H1 (cell line): ENCODE results near the gene BIRC7. TPM values are rescaled to one million over a fixed set of nuclear protein-coding genes. Genes with fewer than 3 reads are reported as not detected.
"Not testable (repeated sequence)": the region's sequence is repeated elsewhere in the genome, so short reads cannot be mapped to it uniquely, and the experiment has no call there.

ENCODE experiments used
- CTCF ChIA-PET: fragments of 300-600 bp; sonication (Branson Sonifier 250); formaldehyde crosslinking; loops from one replicate; lab custom pipeline; 2021; ENCODE audit not compliant: partially characterized antibody; lab: Charles Lee
- POLR2A ChIA-PET: fragments of 300-600 bp; sonication (Branson Sonifier 250); formaldehyde crosslinking; loops from one replicate; lab custom pipeline; 2021; ENCODE audit warnings: inconsistent platforms; ENCODE audit not compliant: partially characterized antibody; lab: Charles Lee
- DNase-seq, 2 experiments: peaks; one replicate each; pipeline versions ENCODE4 v3.0.0 to v3.0.0-alpha.2; 2010 to 2022; ENCODE audit warnings: low spot score in 2 of 2, low read depth in 1 of 2, mixed read lengths in 1 of 2
- FAIRE-seq: peaks from 2 replicates; lab custom pipeline; 2011; peaks lifted over from hg19 to GRCh38; lab: Jason Lieb, UNC
- H2AFZ ChIP-seq: 2 replicates; pipeline ENCODE4 v1.8.1; 2012; ENCODE audit warnings: low read length, inconsistent platforms
- H2AK5ac ChIP-seq: 2 replicates; pipeline ENCODE4 v1.6.1; 2013; ENCODE audit warnings: low read depth, low read length
- H2BK120ac ChIP-seq: replicated peaks from 2 replicates; pipeline ENCODE3; 2013; ENCODE audit warnings: low read depth, low read length, inconsistent platforms
- H2BK12ac ChIP-seq: 2 replicates; pipeline ENCODE4 v1.6.1; 2013; ENCODE audit warnings: low read depth, low read length
- H2BK15ac ChIP-seq: 2 replicates; pipeline ENCODE4 v1.6.1; 2013; ENCODE audit warnings: low read length
- H2BK20ac ChIP-seq: 2 replicates; pipeline ENCODE4 v1.6.1; 2013; ENCODE audit warnings: low read length
- H2BK5ac ChIP-seq: 2 replicates; pipeline ENCODE4 v1.6.1; 2013; ENCODE audit warnings: low read depth, low read length
- H3K14ac ChIP-seq: 2 replicates; pipeline ENCODE4 v1.6.1; 2013; ENCODE audit warnings: inconsistent platforms; ENCODE audit not compliant: insufficient read length
- H3K18ac ChIP-seq: 2 replicates; pipeline ENCODE4 v1.6.1; 2013; ENCODE audit warnings: low read length; ENCODE audit errors: extremely low read depth
- H3K23ac ChIP-seq: 2 replicates; pipeline ENCODE4 v1.6.1; 2013; ENCODE audit warnings: inconsistent platforms; ENCODE audit not compliant: insufficient read length
- H3K23me2 ChIP-seq: 2 replicates; pipeline ENCODE4 v1.6.1; 2013; ENCODE audit warnings: low read depth, low read length
- H3K27ac ChIP-seq: 2 replicates; pipeline ENCODE4 v1.6.1; 2011; ENCODE audit warnings: low read depth, low read length, inconsistent platforms
- H3K27me3 ChIP-seq, 4 experiments: replicated peaks in 1 of 4; 1 replicate in 1 of 4; 2 replicates in 3 of 4; pipeline versions ENCODE4 v1.6.1 to v1.8.1; 2011 to 2013; ENCODE audit warnings: low read length in 3 of 4, mild to moderate bottlenecking in 3 of 4, inconsistent platforms in 2 of 4, mixed read lengths in 2 of 4, moderate library complexity in 1 of 4; ENCODE audit not compliant: control insufficient read depth in 3 of 4, insufficient read depth in 3 of 4; ENCODE audit errors: extremely low read depth in 1 of 4
- H3K36me3 ChIP-seq, 4 experiments: 2 replicates each; pipeline versions ENCODE4 v1.6.1 to v1.8.1; 2011 to 2013; ENCODE audit warnings: mild to moderate bottlenecking in 4 of 4, low read length in 3 of 4, moderate library complexity in 2 of 4, control low read depth in 1 of 4, inconsistent platforms in 1 of 4; ENCODE audit not compliant: insufficient read depth in 4 of 4, control insufficient read depth in 2 of 4
- H3K4ac ChIP-seq: replicated peaks from 2 replicates; pipeline ENCODE3; 2013; ENCODE audit warnings: low read length, low read depth, mixed read lengths, inconsistent platforms; ENCODE audit not compliant: insufficient read length
- H3K4me1 ChIP-seq, 4 experiments: replicated peaks in 1 of 4; 1 replicate in 1 of 4; 2 replicates in 3 of 4; pipeline versions ENCODE4 v1.6.1 to v1.8.1; 2011 to 2013; ENCODE audit warnings: low read length in 3 of 4, inconsistent platforms in 2 of 4, mixed read lengths in 1 of 4; ENCODE audit not compliant: insufficient read depth in 4 of 4, control insufficient read depth in 3 of 4
- H3K4me2 ChIP-seq, 2 experiments: 2 replicates each; pipeline versions ENCODE4 v1.6.1 to v1.8.1; 2011 to 2013; ENCODE audit warnings: low read depth in 2 of 2, low read length in 2 of 2, control low read depth in 1 of 2, inconsistent platforms in 1 of 2, mild to moderate bottlenecking in 1 of 2; ENCODE audit not compliant: insufficient read depth in 1 of 2
- H3K4me3 ChIP-seq, 4 experiments: fragments of 200-600, 300-600 bp in 1 of 4; sonication (generic), shearing (Covaris generic), sonication (Bioruptor Twin) in 1 of 4; 2 replicates each; pipeline versions ENCODE4 v1.5.1 to v1.8.1; 2011 to 2016; ENCODE audit warnings: low read length in 4 of 4, low read depth in 3 of 4, control low read depth in 2 of 4, inconsistent platforms in 2 of 4, mild to moderate bottlenecking in 2 of 4, mixed read lengths in 1 of 4, moderate library complexity in 1 of 4; ENCODE audit not compliant: insufficient read depth in 2 of 4; ENCODE audit errors: extremely low read depth in 1 of 4
- H3K56ac ChIP-seq: replicated peaks from 2 replicates; pipeline ENCODE3; 2013; ENCODE audit warnings: low read depth, mild to moderate bottlenecking, mixed read lengths, low read length, inconsistent platforms; ENCODE audit not compliant: insufficient read length
- H3K79me1 ChIP-seq: 2 replicates; pipeline ENCODE4 v1.6.1; 2013; ENCODE audit warnings: low read depth, low read length, control low read depth
- H3K79me2 ChIP-seq, 2 experiments: 2 replicates each; pipeline versions ENCODE4 v1.6.1 to v1.8.1; 2012 to 2013; ENCODE audit warnings: low read length in 2 of 2, mild to moderate bottlenecking in 2 of 2, inconsistent platforms in 1 of 2; ENCODE audit not compliant: insufficient read depth in 2 of 2, control insufficient read depth in 1 of 2
- H3K9ac ChIP-seq, 4 experiments: replicated peaks in 1 of 4; 1 replicate in 1 of 4; 2 replicates in 3 of 4; pipeline versions ENCODE4 v1.6.1 to v1.8.1; 2011 to 2013; ENCODE audit warnings: low read depth in 3 of 4, low read length in 3 of 4, control low read depth in 2 of 4, mild to moderate bottlenecking in 2 of 4, moderate library complexity in 2 of 4, inconsistent platforms in 1 of 4; ENCODE audit errors: extremely low read depth in 1 of 4
- H3K9me3 ChIP-seq, 2 experiments: 2 replicates each; pipeline versions ENCODE4 v1.6.1 to v1.8.1; 2012 to 2013; ENCODE audit warnings: mild to moderate bottlenecking in 2 of 2, moderate library complexity in 2 of 2, control low read depth in 1 of 2, inconsistent platforms in 1 of 2, low read depth in 1 of 2, low read length in 1 of 2, mixed read lengths in 1 of 2; ENCODE audit not compliant: insufficient read depth in 2 of 2
- H4K20me1 ChIP-seq, 2 experiments: replicated peaks in 1 of 2; 2 replicates each; pipeline versions ENCODE3 to v1.8.1; 2011 to 2013; ENCODE audit warnings: inconsistent platforms in 2 of 2, low read length in 2 of 2, mild to moderate bottlenecking in 1 of 2; ENCODE audit not compliant: insufficient read depth in 2 of 2, control insufficient read depth in 1 of 2
- H4K5ac ChIP-seq: 2 replicates; pipeline ENCODE4 v1.6.1; 2013; ENCODE audit warnings: low read length, low read depth, mixed read lengths, inconsistent platforms; ENCODE audit not compliant: insufficient read length
- H4K8ac ChIP-seq: 2 replicates; pipeline ENCODE4 v1.8.0; 2013; ENCODE audit warnings: mild to moderate bottlenecking, moderate library complexity, low read length, inconsistent platforms; ENCODE audit not compliant: insufficient read depth; ENCODE audit errors: extremely low read depth
- H4K91ac ChIP-seq: replicated peaks from 2 replicates; pipeline ENCODE3; 2013; ENCODE audit warnings: low read length, mixed read lengths, inconsistent platforms; ENCODE audit not compliant: insufficient read length
- CTCF ChIP-seq, 3 experiments: IDR thresholded peaks; 1 replicate in 2 of 3; 2 replicates in 1 of 3; pipeline versions ENCODE4 v1.5.1 to v1.6.1; 2011; ENCODE audit warnings: low read length in 3 of 3, mild to moderate bottlenecking in 3 of 3, inconsistent platforms in 2 of 3, low read depth in 1 of 3, moderate library complexity in 1 of 3; ENCODE audit not compliant: insufficient read depth in 1 of 3; ENCODE audit errors: control extremely low read depth in 1 of 3
- RAD21 ChIP-seq, 2 experiments: IDR thresholded peaks in 1 of 2; conservative IDR thresholded peaks in 1 of 2; 2 replicates each; pipeline ENCODE4 v1.6.1; 2011; ENCODE audit warnings: low read depth in 2 of 2, low read length in 2 of 2, improper control_type of control experiment in 1 of 2, inconsistent platforms in 1 of 2, mild to moderate bottlenecking in 1 of 2, moderate library complexity in 1 of 2
- WGBS, 2 experiments: shearing (Covaris generic) in 1 of 2; methylation state at CpG; one replicate each; pipeline versions ENCODE4 v1.1.6 to v1.1.7; 2013 to 2015; ENCODE audit warnings: low lambda C conversion rate in 2 of 2, mixed read lengths in 2 of 2, inconsistent platforms in 1 of 2, low coverage in 1 of 2, missing lambda C conversion rate in 1 of 2; ENCODE audit not compliant: insufficient replicate concordance in 2 of 2, insufficient coverage in 1 of 2, insufficient read length in 1 of 2; ENCODE audit errors: extremely low coverage in 1 of 2, missing lambda C conversion rate in 1 of 2; 5-methylcytosine and 5-hydroxymethylcytosine counted together
- polyA plus RNA-seq, 7 experiments: library from polyadenylated mRNA; depleted of rRNA in 3 of 7; stranded (reverse) in 5 of 7; unstranded in 2 of 7; fragments of >200 nt in 5 of 7; fragments of 200-250 nt in 2 of 7; gene quantifications; 1 replicate in 5 of 7; 2 replicates in 1 of 7; 4 replicates in 1 of 7; pipeline versions ENCODE4 v1.2.1 to v1.2.3, GENCODE V29; 2011 to 2013; ENCODE audit warnings: missing spikeins in 2 of 7, mixed read lengths in 2 of 7
- total RNA-seq: library from RNA; stranded (reverse); fragmentation: NEBNext Ultra II Directional; extraction: Animal tissue kit (Norgen Biotek cat#: 25700); gene quantifications from 2 replicates; pipeline ENCODE4 v1.2.1, GENCODE V29; 2021

The BIRC7 gene
- total and polyA plus RNA-seq, 2 of the 8 experiments (the other 6 are each of a cell fraction or from before 2014, with no cell fraction given) = 0.11 to 0.41 TPM

- H3K27ac ChIP-seq, H2BK20ac ChIP-seq, H3K9ac ChIP-seq, H2BK15ac ChIP-seq, H4K91ac ChIP-seq, H3K14ac ChIP-seq, H3K36me3 ChIP-seq, H3K79me2 ChIP-seq, H4K8ac ChIP-seq, H3K56ac ChIP-seq, H2BK120ac ChIP-seq, H2BK12ac ChIP-seq, H3K18ac ChIP-seq, H3K23ac ChIP-seq, H4K20me1 ChIP-seq, DNase-seq, H2BK5ac ChIP-seq, H3K4ac ChIP-seq, H2AK5ac ChIP-seq, FAIRE-seq, H4K5ac ChIP-seq, H3K4me3 ChIP-seq, H3K9me3 ChIP-seq, H3K4me2 ChIP-seq, H3K79me1 ChIP-seq, H2AFZ ChIP-seq: not testable (repeated sequence)
- WGBS, 2 experiments = 39% methylated on average over 12 of the region's 14 CpGs; no CpG with 5 or more reads in 1 of the 2 experiments
- peaks cover 4 to 44% (median 39%) of the 10 kb centered on the region in 4 experiments for H3K27me3 ChIP-seq
- POLR2A ChIA-PET = interaction anchor here (1.2 to 1.3 kb wide), 2 partner anchors 15 to 17 kb away, joined by 3 read pairs; no protein-coding TSS in a partner anchor
- CTCF ChIA-PET = interaction anchor here (0.6 to 6.8 kb wide), 6 partner anchors 9 to 88 kb away, joined by 3 to 87 read pairs (median 12); partner anchors contain the start of gene BIRC7
- H3K4me1 ChIP-seq = peaks cover 2 to 36% (median 26%) of the 10 kb centered on the region in 4 experiments
- peaks cover 13% of the 10 kb centered on the region; the same call in 1 of the 2 replicates for H3K23me2 ChIP-seq
- TF ChIP-seq RAD21 (IDR thresholded peaks at IDR 0.05 in 1 of 2, conservative IDR thresholded peaks at IDR 0.05 in 1 of 2; ENCODE audit: low read depth in 2 of 2, low read length in 2 of 2) (peak in 1 of 2 experiments; percentile 45; a peak in 2 of 4 replicates), CTCF (IDR thresholded peaks at IDR 0.05; ENCODE audit: control extremely low read depth in 1 of 3, insufficient read depth in 1 of 3, low read depth in 1 of 3, low read length in 3 of 3) (peak in 2 of 3 experiments; percentile 27 to 31; a peak in 2 of 4 replicates)
Measured at GRCh38 chr20:63251350-63251749, 15.6 kb downstream of the BIRC7 start.
